PC-3 (cell line): ENCODE data around the gene PPM1L. TPM values are rescaled to one million over a fixed set of nuclear protein-coding genes. Genes with fewer than 3 reads are reported as not detected.

ENCODE experiments used
- ATAC-seq: fragments of 200-7000 bp; cut with Tn5 transposase; 2 replicates; pipeline ENCODE4 v1.9.1; 2020; ENCODE audit warnings: mild to moderate bottlenecking, moderate library complexity
- BruUV-seq: library from RNA; stranded (reverse); fragments of 400-500 nt; replicated peaks from 2 replicates; lab custom pipeline; 2021; lab: Mats Ljungman, UMichigan
- CTCF ChIA-PET: fragments of 300-600 bp; sonication (Branson Sonifier 250); formaldehyde crosslinking; loops from one replicate; lab custom pipeline; 2022; ENCODE audit warnings: antibody characterized with exemption; lab: Charles Lee
- POLR2A ChIA-PET: fragments of 300-600 bp; sonication (Branson Sonifier 250); formaldehyde crosslinking; loops from one replicate; lab custom pipeline; 2022; ENCODE audit warnings: antibody characterized with exemption; ENCODE audit not compliant: unreplicated experiment; lab: Charles Lee
- DNase-seq: peaks from one replicate; pipeline ENCODE4 v3.0.0-alpha.2; 2015
- H2AFZ ChIP-seq: fragments of 300-600 bp; sonication (generic); 2 replicates; pipeline ENCODE4 v1.6.0; 2016; ENCODE audit warnings: antibody characterized with exemption, low read length
- H3F3A ChIP-seq: fragments of 300-600 bp; sonication (generic); one replicate; pipeline ENCODE4 v1.6.0; 2017; ENCODE audit warnings: antibody characterized with exemption, low read length, control low read depth, mild to moderate bottlenecking; ENCODE audit not compliant: unreplicated experiment
- H3K27ac ChIP-seq: fragments of 300-600 bp; sonication (generic); 2 replicates; pipeline ENCODE4 v1.5.1; 2016; ENCODE audit warnings: mild to moderate bottlenecking, low read length
- H3K27me3 ChIP-seq: fragments of 300-600 bp; sonication (generic); 2 replicates; pipeline ENCODE4 v1.6.1; 2016; ENCODE audit warnings: low read length, mixed read lengths
- H3K36me3 ChIP-seq: fragments of 300-600 bp; sonication (generic); 2 replicates; pipeline ENCODE4 v1.6.1; 2016; ENCODE audit warnings: low read depth, mixed run types, low read length, mixed read lengths
- H3K4me1 ChIP-seq: fragments of 300-600 bp; sonication (generic); 2 replicates; pipeline ENCODE4 v1.5.1; 2016; ENCODE audit warnings: low read length; ENCODE audit not compliant: insufficient read depth
- H3K4me2 ChIP-seq: fragments of 300-600 bp; sonication (generic); 2 replicates; pipeline ENCODE4 v1.6.0; 2016; ENCODE audit warnings: low read length
- H3K4me3 ChIP-seq: fragments of 300-600 bp; sonication (generic); 2 replicates; pipeline ENCODE4 v1.5.1; 2016; ENCODE audit warnings: mild to moderate bottlenecking, low read length, mixed read lengths
- H3K79me2 ChIP-seq: fragments of 300-600 bp; sonication (generic); 2 replicates; pipeline ENCODE4 v1.6.1; 2017; ENCODE audit warnings: low read length, mixed read lengths
- H3K9ac ChIP-seq: fragments of 300-600 bp; sonication (generic); 2 replicates; pipeline ENCODE4 v1.6.0; 2016; ENCODE audit warnings: mild to moderate bottlenecking, low read length
- H3K9me2 ChIP-seq: fragments of 300-600 bp; sonication (generic); replicated peaks from 2 replicates; pipeline ENCODE4 v1.6.1; 2016; ENCODE audit warnings: mixed run types, low read length, mixed read lengths
- H3K9me3 ChIP-seq: fragments of 300-600 bp; sonication (generic); 2 replicates; pipeline ENCODE4 v1.6.1; 2016; ENCODE audit warnings: low read length, mixed read lengths
- H4K20me1 ChIP-seq: fragments of 300-600 bp; sonication (generic); 2 replicates; pipeline ENCODE4 v1.6.1; 2016; ENCODE audit warnings: low read length, mixed read lengths
- CTCF ChIP-seq: fragments of 300-600 bp; sonication (generic); conservative IDR thresholded peaks from 2 replicates; pipeline ENCODE4 v1.5.1; 2017; ENCODE audit warnings: antibody characterized with exemption, low read depth, mild to moderate bottlenecking, low read length
- EZH2 ChIP-seq: fragments of 300-600 bp; sonication (generic); IDR thresholded peaks from one replicate; pipeline ENCODE4 v1.6.1; 2017; ENCODE audit warnings: antibody characterized with exemption, mild to moderate bottlenecking, low read length; ENCODE audit not compliant: unreplicated experiment
- EZH2phosphoT487 ChIP-seq: fragments of 300-600 bp; sonication (generic); IDR thresholded peaks from 2 replicates; pipeline ENCODE4 v1.6.1; 2018; ENCODE audit warnings: mild to moderate bottlenecking, antibody characterized with exemption, low read length, borderline replicate concordance
- intact Hi-C: fragments of 100-400 bp; cut with micrococcal nuclease; formaldehyde crosslinking; loops from 2 replicates; pipeline ENCODE4 v1.9.0; 2023
- total RNA-seq: library from RNA; depleted of rRNA; stranded (reverse); fragments of >200 nt; gene quantifications from 2 replicates; pipeline ENCODE4 v1.2.3, GENCODE V29; 2014

PPM1L gene
- total RNA-seq, 1 experiment from 2014 or later: 7.0 TPM

GRCh38 chr3:160996811-160997210 is 240.8 kb downstream of the PPM1L start:
- H3K27me3 ChIP-seq: no peaks in the 10 kb centered on the region
- peaks cover 10% of the 10 kb centered on the region for H3K4me1 ChIP-seq
- POLR2A ChIA-PET: no interaction called here
- no peaks in the 10 kb centered on the region for H3K36me3 ChIP-seq
- no peaks in the 10 kb centered on the region for H3K9me3 ChIP-seq
- ATAC-seq (no peak), DNase-seq (no peak)
- no peak overlapping the region for H3K9ac ChIP-seq
- CTCF ChIA-PET: no interaction called here
- no TSS peak for BruUV-seq
- no peaks in the 10 kb centered on the region for H4K20me1 ChIP-seq
- intact Hi-C loops: no loop called here
- H3K79me2 ChIP-seq: no peaks in the 10 kb centered on the region
- no peak overlapping the region for H3K4me3 ChIP-seq
- no peak overlapping the region for H3K4me2 ChIP-seq
- no peak overlapping the region for H2AFZ ChIP-seq
- no peaks in the 10 kb centered on the region for H3F3A ChIP-seq
- H3K9me2 ChIP-seq: no peaks in the 10 kb centered on the region
- no peak overlapping the region for H3K27ac ChIP-seq
- no peak for TF ChIP-seq EZH2phosphoT487
- TF ChIP-seq CTCF: no peak
- TF ChIP-seq EZH2: no peak

- Histone ChIP-seq H3K9me2 (no peaks in the 10 kb centered on the region), H3K79me2 (no peaks in the 10 kb centered on the region), H4K20me1 (no peaks in the 10 kb centered on the region), H3K36me3 (no peaks in the 10 kb centered on the region), H2AFZ (no peak overlapping the region), H3K9ac (no peak overlapping the region), H3K4me2 (0 out of 2 replicates have a peak overlapping the region, but pooled peaks have one; percentile 1), H3K9me3 (no peaks in the 10 kb centered on the region), H3K27me3 (no peaks in the 10 kb centered on the region), H3K4me3 (no peak overlapping the region), H3F3A (no peaks in the 10 kb centered on the region), H3K4me1 (peaks cover 10% of the 10 kb centered on the region), H3K27ac (no peak overlapping the region)
- TF ChIP-seq EZH2 (no peak), EZH2phosphoT487 (no peak), CTCF (no peak)
- POLR2A ChIA-PET: no interaction called here
- BruUV-seq: no TSS peak
- intact Hi-C loops: no loop called here
- no peak for DNase-seq
- no peak for ATAC-seq
- CTCF ChIA-PET: no interaction called here
Observed at GRCh38 chr3:160998581-160998980, 242.6 kb downstream of the PPM1L start.

- Histone ChIP-seq H3F3A (no peaks in the 10 kb centered on the region), H3K27ac (no peak overlapping the region), H3K79me2 (no peaks in the 10 kb centered on the region), H2AFZ (no peak overlapping the region), H3K4me1 (peaks cover 10% of the 10 kb centered on the region), H3K27me3 (no peaks in the 10 kb centered on the region), H4K20me1 (no peaks in the 10 kb centered on the region), H3K36me3 (no peaks in the 10 kb centered on the region), H3K9ac (no peak overlapping the region), H3K4me2 (0 out of 2 replicates have a peak overlapping the region, but pooled peaks have one; percentile 4), H3K4me3 (no peak overlapping the region), H3K9me3 (no peaks in the 10 kb centered on the region), H3K9me2 (no peaks in the 10 kb centered on the region)
- POLR2A ChIA-PET: no interaction called here
- ATAC-seq: peak; percentile 97
- DNase-seq: peak; percentile 75
- TF ChIP-seq EZH2phosphoT487 (no peak), EZH2 (no peak), CTCF (peak; percentile 61)
- no TSS peak for BruUV-seq
- CTCF ChIA-PET: no interaction called here
- intact Hi-C loops: no loop called here
Observed at GRCh38 chr3:160999274-160999673, 243.2 kb downstream of the PPM1L start.
